Stimulated activated CD8-positive, alpha-beta memory T cell treated with anti-CD3 and anti-CD28 coated beads, Interleukin-15, amount 100 ng/mL, for 48 hours (primary cell): ENCODE results near the gene NR2C2AP.

ENCODE experiments used
- DNase-seq, 2 donors: peaks; one replicate each; pipeline ENCODE4 v3.0.0-alpha.2; 2020; ENCODE audit warnings: low read depth in 2 of 2

The NR2C2AP gene

GRCh38 chr19:19152668-19153384, 50.4 kb downstream of the NR2C2AP start:
- no peak for DNase-seq

- no peak for DNase-seq
Observed at GRCh38 chr19:19151418-19151817, 51.8 kb downstream of the NR2C2AP start.
